ENCODE data around the gene RAD51B.

Gene RAD51B

GRCh38 chr14:68653804-68654203 is 834.2 kb downstream of the RAD51B start:
- no peak overlapping the region for H3K4me3 ChIP-seq (ENCODE audit: low read depth, low read length)
- TF ChIP-seq CTCF (IDR thresholded peaks at IDR 0.05; ENCODE audit: borderline replicate concordance, insufficient read depth, low read depth, low read length) = no peak

- no peak for TF ChIP-seq CTCF (IDR thresholded peaks at IDR 0.05; ENCODE audit: borderline replicate concordance, insufficient read depth, low read depth, low read length)
- no peak overlapping the region for H3K4me3 ChIP-seq (ENCODE audit: low read depth, low read length)
Observed at GRCh38 chr14:68654471-68654941, 834.9 kb downstream of the RAD51B start.

- TF ChIP-seq CTCF (IDR thresholded peaks at IDR 0.05; ENCODE audit: borderline replicate concordance, insufficient read depth, low read depth, low read length) = no peak
- no peak overlapping the region for H3K4me3 ChIP-seq (ENCODE audit: low read depth, low read length)
Observed at GRCh38 chr14:68655021-68655831, 835.6 kb downstream of the RAD51B start.

- no peak overlapping the region for H3K4me3 ChIP-seq (ENCODE audit: low read depth, low read length)
- TF ChIP-seq CTCF (IDR thresholded peaks at IDR 0.05; ENCODE audit: borderline replicate concordance, insufficient read depth, low read depth, low read length) = no peak
Observed at GRCh38 chr14:68655911-68656316, 836.3 kb downstream of the RAD51B start.

GRCh38 chr14:68656452-68656851 is 836.9 kb downstream of the RAD51B start:
- no peak for TF ChIP-seq CTCF (IDR thresholded peaks at IDR 0.05; ENCODE audit: borderline replicate concordance, insufficient read depth, low read depth, low read length)
- H3K4me3 ChIP-seq (ENCODE audit: low read depth, low read length) = no peak overlapping the region

GRCh38 chr14:68657300-68658028 is 837.9 kb downstream of the RAD51B start:
- no peak for TF ChIP-seq CTCF (IDR thresholded peaks at IDR 0.05; ENCODE audit: borderline replicate concordance, insufficient read depth, low read depth, low read length)

More at GRCh38 chr14:68657300-68658028, 837.9 kb downstream of the RAD51B start:
- no peak overlapping the region for H3K4me3 ChIP-seq (ENCODE audit: low read depth, low read length)
